A549 (cell line): ENCODE measurements around the gene PPFIA2. TPM values are rescaled to one million over a fixed set of nuclear protein-coding genes. Genes with fewer than 3 reads are reported as not detected.

Experiments used
- ATAC-seq, 2 experiments: fragments of 200-7000 bp in 1 of 2; fragments of >200 bp in 1 of 2; cut with Nextera tagmentation in 1 of 2; cut with Tn5 transposase in 1 of 2; 3 replicates each; pipeline versions ENCODE4 v1.8.0 to v1.9.1; 2018 to 2020; ENCODE audit warnings: mild to moderate bottlenecking in 1 of 2, moderate library complexity in 1 of 2
- CTCF ChIA-PET: fragments of 300-600 bp; sonication (Branson Sonifier 250); formaldehyde crosslinking; extraction: SDS; loops from one replicate; lab custom pipeline; 2021; ENCODE audit warnings: antibody characterized with exemption, inconsistent platforms; lab: Yijun Ruan, JAX
- POLR2A ChIA-PET: fragments of 350-600 bp; formaldehyde crosslinking; extraction: SDS; loops from one replicate; lab custom pipeline; 2021; ENCODE audit warnings: antibody characterized with exemption, inconsistent platforms; lab: Yijun Ruan, JAX
- DNase-seq, 2 experiments: peaks; one replicate each; pipeline versions ENCODE4 v3.0.0 to v3.0.0-alpha.2; 2011 to 2016; ENCODE audit warnings: low read depth in 1 of 2, low spot score in 1 of 2
- FAIRE-seq: peaks from 2 replicates; lab custom pipeline; 2011; peaks lifted over from hg19 to GRCh38; lab: Jason Lieb, UNC
- H3K27ac ChIP-seq, 2 experiments: fragments of >200 bp; sonication (Bioruptor Twin); formaldehyde crosslinking; 3 replicates each; pipeline ENCODE4 v1.5.1; 2016 to 2017
- H3K4me1 ChIP-seq: fragments of >200 bp; sonication (Bioruptor Twin); formaldehyde crosslinking; 3 replicates; pipeline ENCODE4 v1.6.1; 2016
- H3K4me2 ChIP-seq: fragments of >200 bp; sonication (Bioruptor Twin); formaldehyde crosslinking; 3 replicates; pipeline ENCODE4 v1.6.1; 2016
- H3K4me3 ChIP-seq: fragments of >200 bp; sonication (Bioruptor Twin); formaldehyde crosslinking; 3 replicates; pipeline ENCODE4 v1.5.1; 2016
- H3K9me3 ChIP-seq: fragments of >200 bp; sonication (Bioruptor Twin); formaldehyde crosslinking; 3 replicates; pipeline ENCODE4 v1.6.1; 2016
- BHLHE40 ChIP-seq: IDR thresholded peaks from 2 replicates; pipeline ENCODE4 v1.6.1; 2012; ENCODE audit warnings: low read depth, low read length, inconsistent platforms
- EP300 ChIP-seq, 2 experiments: fragments of >200 bp; sonication (Bioruptor Twin); formaldehyde crosslinking; IDR thresholded peaks; 2 replicates in 1 of 2; 3 replicates in 1 of 2; pipeline ENCODE4 v1.6.1; 2016 to 2017
- ESRRA ChIP-seq: fragments of 150-350 bp; IDR thresholded peaks from 2 replicates; pipeline ENCODE4 v1.6.1; 2014; ENCODE audit warnings: mild to moderate bottlenecking, low read length, borderline replicate concordance
- FOSB ChIP-seq: fragments of 250-450 bp; sonication (Bioruptor Pico); IDR thresholded peaks from 2 replicates; pipeline ENCODE4 v1.5.0; 2020; ENCODE audit warnings: mild to moderate bottlenecking, moderate library complexity
- FOSL2 ChIP-seq, 2 experiments: fragments of 450-650 bp in 1 of 2; fragments of >200 bp in 1 of 2; sonication (Bioruptor Twin) in 1 of 2; formaldehyde crosslinking; IDR thresholded peaks; 2 replicates each; pipeline versions ENCODE4 v1.5.0 to v1.6.1; 2016 to 2020; ENCODE audit warnings: mild to moderate bottlenecking in 1 of 2, moderate library complexity in 1 of 2
- FOXS1 ChIP-seq: fragments of 250-450 bp; sonication (Bioruptor Pico); IDR thresholded peaks from 2 replicates; pipeline ENCODE4 v1.5.0; 2020; ENCODE audit warnings: mild to moderate bottlenecking, moderate library complexity
- GATA3 ChIP-seq: IDR thresholded peaks from 2 replicates; pipeline ENCODE4 v1.6.1; 2012; ENCODE audit warnings: borderline replicate concordance
- HOXA7 ChIP-seq: fragments of 250-450 bp; sonication (Bioruptor Pico); IDR thresholded peaks from 2 replicates; pipeline ENCODE4 v1.5.0; 2020; ENCODE audit warnings: mild to moderate bottlenecking, moderate library complexity
- HOXB13 ChIP-seq: fragments of 250-450 bp; sonication (Bioruptor Pico); IDR thresholded peaks from 2 replicates; pipeline ENCODE4 v1.5.0; 2020; ENCODE audit warnings: low read depth, mild to moderate bottlenecking, moderate library complexity
- KDM1A ChIP-seq: fragments of 200-600 bp; sonication (generic); IDR thresholded peaks from 2 replicates; pipeline ENCODE4 v1.6.1; 2016; ENCODE audit warnings: low read depth, mild to moderate bottlenecking
- NFE2L2 ChIP-seq: fragments of 150-350 bp; conservative IDR thresholded peaks from 2 replicates; pipeline ENCODE4 v1.6.1; 2014; ENCODE audit warnings: low read length
- RAD21 ChIP-seq, 2 experiments: fragments of >200 bp in 1 of 2; sonication (Bioruptor Twin) in 1 of 2; formaldehyde crosslinking in 1 of 2; IDR thresholded peaks in 1 of 2; conservative IDR thresholded peaks in 1 of 2; 2 replicates in 1 of 2; 3 replicates in 1 of 2; pipeline ENCODE4 v1.6.1; 2012 to 2018; ENCODE audit warnings: inconsistent platforms in 1 of 2
- RFX5 ChIP-seq: fragments of 450-650 bp; IDR thresholded peaks from 2 replicates; pipeline ENCODE4 v1.7.1; 2014; ENCODE audit warnings: antibody characterized with exemption, mild to moderate bottlenecking, moderate library complexity
- SMC3 ChIP-seq: fragments of >200 bp; sonication (Bioruptor Twin); formaldehyde crosslinking; IDR thresholded peaks from 3 replicates; pipeline ENCODE4 v1.6.1; 2018; ENCODE audit warnings: inconsistent platforms
- SREBF2 ChIP-seq: fragments of 450-650 bp; IDR thresholded peaks from 2 replicates; pipeline ENCODE4 v1.6.1; 2014; ENCODE audit warnings: mild to moderate bottlenecking, moderate library complexity
- TFCP2L1 ChIP-seq: fragments of 250-450 bp; sonication (Bioruptor Pico); IDR thresholded peaks from 2 replicates; pipeline ENCODE4 v1.5.0; 2021; ENCODE audit warnings: mild to moderate bottlenecking
- ZNF302 ChIP-seq: fragments of 250-450 bp; sonication (Bioruptor Pico); IDR thresholded peaks from 2 replicates; pipeline ENCODE4 v1.9.0; 2021; ENCODE audit warnings: inconsistent platforms, mild to moderate bottlenecking, moderate library complexity
- WGBS: methylation state at CpG from one replicate; pipeline ENCODE4 v1.1.6; 2017; ENCODE audit errors: missing lambda C conversion rate; 5-methylcytosine and 5-hydroxymethylcytosine counted together
- polyA plus RNA-seq, 4 experiments: library from polyadenylated mRNA; depleted of rRNA in 3 of 4; stranded (reverse); fragments of >200 nt; fragmentation: RNase III in 1 of 4; extraction: RNeasy Plus Mini Kit Qiagen cat#74134 plus additional on column Dnase treatment in 1 of 4; gene quantifications; 2 replicates in 3 of 4; 3 replicates in 1 of 4; pipeline ENCODE4 v1.2.3, GENCODE V29; 2011 to 2017
- TF ChIP-seq, protein P1 (sequence below): fragments of 150-350 bp; IDR thresholded peaks from 2 replicates; pipeline ENCODE4 v1.6.1; 2014; ENCODE audit warnings: low read depth, mild to moderate bottlenecking, low read length
- TF ChIP-seq, protein P2 (sequence below): fragments of >200 bp; sonication (Bioruptor Twin); formaldehyde crosslinking; IDR thresholded peaks from 3 replicates; pipeline ENCODE4 v1.6.1; 2016
- TF ChIP-seq, protein P3 (sequence below): fragments of 450-650 bp; IDR thresholded peaks from 2 replicates; pipeline ENCODE4 v1.6.1; 2014; ENCODE audit warnings: antibody characterized with exemption
- TF ChIP-seq, protein P4 (sequence below): fragments of 200-600 bp; sonication (generic); IDR thresholded peaks from 2 replicates; pipeline ENCODE4 v1.6.1; 2016; ENCODE audit warnings: antibody characterized with exemption, mild to moderate bottlenecking, moderate library complexity
- TF ChIP-seq, protein P5 (sequence below): fragments of >200 bp; sonication (Bioruptor Twin); formaldehyde crosslinking; IDR thresholded peaks from 3 replicates; pipeline ENCODE4 v1.5.1; 2016

PPFIA2 gene
- polyA plus RNA-seq, 2 of the 4 experiments (the other 2 are of a cell fraction) = not detected

DNA sequence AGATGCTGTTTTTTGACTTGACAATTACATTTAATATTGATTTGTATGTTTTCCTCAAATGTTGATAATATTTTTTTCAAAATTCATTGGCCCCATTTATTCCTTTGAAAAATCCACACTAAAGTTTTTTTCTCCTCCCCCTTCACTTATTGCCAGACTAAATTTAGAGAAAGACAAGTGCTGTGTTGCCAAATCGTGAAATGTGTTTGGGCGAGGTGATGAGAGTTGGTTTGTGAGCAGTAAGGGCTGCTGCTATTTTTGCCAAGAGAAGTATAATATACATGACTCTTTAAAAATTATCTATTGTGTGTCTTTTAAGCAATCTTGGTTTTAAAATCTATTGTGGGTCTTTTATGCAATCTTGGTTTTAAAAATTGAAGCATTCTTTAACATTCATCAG lies 188.9 kb downstream of the PPFIA2 start:
- no peak for ATAC-seq
- 37% methylated on average over 2 of the region's 2 CpGs for WGBS
- CTCF ChIA-PET = no interaction called here

DNA sequence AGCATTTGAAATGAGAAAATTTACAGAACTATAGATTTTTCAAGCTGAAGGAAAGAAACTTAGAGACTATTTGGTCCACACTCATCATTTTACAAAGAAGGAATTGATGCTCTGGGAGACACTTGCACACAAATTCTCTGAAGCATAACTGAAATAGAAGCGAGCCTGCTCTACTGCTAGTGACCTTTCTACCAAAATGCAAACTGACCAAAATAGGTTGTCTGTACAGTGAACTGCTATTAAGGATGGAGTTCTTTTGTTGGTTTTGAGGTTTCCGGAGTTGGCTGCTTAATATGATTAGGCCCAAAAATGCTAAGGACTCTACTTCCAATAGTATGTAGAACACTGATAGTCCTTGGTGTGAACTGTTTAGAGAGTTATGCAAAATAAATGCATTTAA lies 194.9 kb downstream of the PPFIA2 start:
- Histone ChIP-seq H3K4me3 (no peak overlapping the region), H3K9me3 (no peaks in the 10 kb centered on the region), H3K4me1 (no peaks in the 10 kb centered on the region), H3K4me2 (no peak overlapping the region), H3K27ac (no peak overlapping the region)
- CTCF ChIA-PET = no interaction called here
- WGBS = 45% methylated on average over 2 of the region's 2 CpGs
- FAIRE-seq (no peak), ATAC-seq (no peak), DNase-seq (no peak)
- TF ChIP-seq, protein P1, sequence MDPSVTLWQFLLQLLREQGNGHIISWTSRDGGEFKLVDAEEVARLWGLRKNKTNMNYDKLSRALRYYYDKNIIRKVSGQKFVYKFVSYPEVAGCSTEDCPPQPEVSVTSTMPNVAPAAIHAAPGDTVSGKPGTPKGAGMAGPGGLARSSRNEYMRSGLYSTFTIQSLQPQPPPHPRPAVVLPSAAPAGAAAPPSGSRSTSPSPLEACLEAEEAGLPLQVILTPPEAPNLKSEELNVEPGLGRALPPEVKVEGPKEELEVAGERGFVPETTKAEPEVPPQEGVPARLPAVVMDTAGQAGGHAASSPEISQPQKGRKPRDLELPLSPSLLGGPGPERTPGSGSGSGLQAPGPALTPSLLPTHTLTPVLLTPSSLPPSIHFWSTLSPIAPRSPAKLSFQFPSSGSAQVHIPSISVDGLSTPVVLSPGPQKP = no peak
- TF ChIP-seq TFCP2L1 (CRISPR knock-in tag) (no peak), HOXB13 (CRISPR knock-in tag) (no peak), SMC3 (no peak), BHLHE40 (no peak), ZNF302 (CRISPR knock-in tag) (no peak), FOSB (CRISPR knock-in tag) (no peak), FOSL2 (IDR thresholded peaks at IDR 0.05) (no peak), FOSL2 (CRISPR knock-in tag; IDR thresholded peaks at IDR 0.05) (no peak), NFE2L2 (no peak), FOXS1 (CRISPR knock-in tag) (no peak), RFX5 (no peak), KDM1A (no peak), HOXA7 (CRISPR knock-in tag) (no peak), ESRRA (no peak), EP300 (IDR thresholded peaks at IDR 0.05) (no peak)
- TF ChIP-seq, protein P2, sequence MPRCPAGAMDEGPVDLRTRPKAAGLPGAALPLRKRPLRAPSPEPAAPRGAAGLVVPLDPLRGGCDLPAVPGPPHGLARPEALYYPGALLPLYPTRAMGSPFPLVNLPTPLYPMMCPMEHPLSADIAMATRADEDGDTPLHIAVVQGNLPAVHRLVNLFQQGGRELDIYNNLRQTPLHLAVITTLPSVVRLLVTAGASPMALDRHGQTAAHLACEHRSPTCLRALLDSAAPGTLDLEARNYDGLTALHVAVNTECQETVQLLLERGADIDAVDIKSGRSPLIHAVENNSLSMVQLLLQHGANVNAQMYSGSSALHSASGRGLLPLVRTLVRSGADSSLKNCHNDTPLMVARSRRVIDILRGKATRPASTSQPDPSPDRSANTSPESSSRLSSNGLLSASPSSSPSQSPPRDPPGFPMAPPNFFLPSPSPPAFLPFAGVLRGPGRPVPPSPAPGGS = no peak
- TF ChIP-seq, protein P3, sequence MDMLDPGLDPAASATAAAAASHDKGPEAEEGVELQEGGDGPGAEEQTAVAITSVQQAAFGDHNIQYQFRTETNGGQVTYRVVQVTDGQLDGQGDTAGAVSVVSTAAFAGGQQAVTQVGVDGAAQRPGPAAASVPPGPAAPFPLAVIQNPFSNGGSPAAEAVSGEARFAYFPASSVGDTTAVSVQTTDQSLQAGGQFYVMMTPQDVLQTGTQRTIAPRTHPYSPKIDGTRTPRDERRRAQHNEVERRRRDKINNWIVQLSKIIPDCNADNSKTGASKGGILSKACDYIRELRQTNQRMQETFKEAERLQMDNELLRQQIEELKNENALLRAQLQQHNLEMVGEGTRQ = no peak
- POLR2A ChIA-PET = no interaction called here

More for the DNA sequence above, 188.9 kb downstream of the PPFIA2 start:
- TF ChIP-seq HOXB13 (CRISPR knock-in tag) = no peak
- TF ChIP-seq FOSL2 (IDR thresholded peaks at IDR 0.05) = no peak
- TF ChIP-seq FOSL2 (CRISPR knock-in tag; IDR thresholded peaks at IDR 0.05) = no peak
- TF ChIP-seq SREBF2 = no peak
- TF ChIP-seq, protein P4, sequence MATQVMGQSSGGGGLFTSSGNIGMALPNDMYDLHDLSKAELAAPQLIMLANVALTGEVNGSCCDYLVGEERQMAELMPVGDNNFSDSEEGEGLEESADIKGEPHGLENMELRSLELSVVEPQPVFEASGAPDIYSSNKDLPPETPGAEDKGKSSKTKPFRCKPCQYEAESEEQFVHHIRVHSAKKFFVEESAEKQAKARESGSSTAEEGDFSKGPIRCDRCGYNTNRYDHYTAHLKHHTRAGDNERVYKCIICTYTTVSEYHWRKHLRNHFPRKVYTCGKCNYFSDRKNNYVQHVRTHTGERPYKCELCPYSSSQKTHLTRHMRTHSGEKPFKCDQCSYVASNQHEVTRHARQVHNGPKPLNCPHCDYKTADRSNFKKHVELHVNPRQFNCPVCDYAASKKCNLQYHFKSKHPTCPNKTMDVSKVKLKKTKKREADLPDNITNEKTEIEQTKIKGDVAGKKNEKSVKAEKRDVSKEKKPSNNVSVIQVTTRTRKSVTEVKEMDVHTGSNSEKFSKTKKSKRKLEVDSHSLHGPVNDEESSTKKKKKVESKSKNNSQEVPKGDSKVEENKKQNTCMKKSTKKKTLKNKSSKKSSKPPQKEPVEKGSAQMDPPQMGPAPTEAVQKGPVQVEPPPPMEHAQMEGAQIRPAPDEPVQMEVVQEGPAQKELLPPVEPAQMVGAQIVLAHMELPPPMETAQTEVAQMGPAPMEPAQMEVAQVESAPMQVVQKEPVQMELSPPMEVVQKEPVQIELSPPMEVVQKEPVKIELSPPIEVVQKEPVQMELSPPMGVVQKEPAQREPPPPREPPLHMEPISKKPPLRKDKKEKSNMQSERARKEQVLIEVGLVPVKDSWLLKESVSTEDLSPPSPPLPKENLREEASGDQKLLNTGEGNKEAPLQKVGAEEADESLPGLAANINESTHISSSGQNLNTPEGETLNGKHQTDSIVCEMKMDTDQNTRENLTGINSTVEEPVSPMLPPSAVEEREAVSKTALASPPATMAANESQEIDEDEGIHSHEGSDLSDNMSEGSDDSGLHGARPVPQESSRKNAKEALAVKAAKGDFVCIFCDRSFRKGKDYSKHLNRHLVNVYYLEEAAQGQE = no peak
- TF ChIP-seq GATA3 = no peak
- TF ChIP-seq, protein P5, sequence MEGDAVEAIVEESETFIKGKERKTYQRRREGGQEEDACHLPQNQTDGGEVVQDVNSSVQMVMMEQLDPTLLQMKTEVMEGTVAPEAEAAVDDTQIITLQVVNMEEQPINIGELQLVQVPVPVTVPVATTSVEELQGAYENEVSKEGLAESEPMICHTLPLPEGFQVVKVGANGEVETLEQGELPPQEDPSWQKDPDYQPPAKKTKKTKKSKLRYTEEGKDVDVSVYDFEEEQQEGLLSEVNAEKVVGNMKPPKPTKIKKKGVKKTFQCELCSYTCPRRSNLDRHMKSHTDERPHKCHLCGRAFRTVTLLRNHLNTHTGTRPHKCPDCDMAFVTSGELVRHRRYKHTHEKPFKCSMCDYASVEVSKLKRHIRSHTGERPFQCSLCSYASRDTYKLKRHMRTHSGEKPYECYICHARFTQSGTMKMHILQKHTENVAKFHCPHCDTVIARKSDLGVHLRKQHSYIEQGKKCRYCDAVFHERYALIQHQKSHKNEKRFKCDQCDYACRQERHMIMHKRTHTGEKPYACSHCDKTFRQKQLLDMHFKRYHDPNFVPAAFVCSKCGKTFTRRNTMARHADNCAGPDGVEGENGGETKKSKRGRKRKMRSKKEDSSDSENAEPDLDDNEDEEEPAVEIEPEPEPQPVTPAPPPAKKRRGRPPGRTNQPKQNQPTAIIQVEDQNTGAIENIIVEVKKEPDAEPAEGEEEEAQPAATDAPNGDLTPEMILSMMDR = no peak
- no peak for TF ChIP-seq RAD21 (conservative IDR thresholded peaks at IDR 0.05 in 1 of 2, IDR thresholded peaks at IDR 0.05 in 1 of 2)
- TF ChIP-seq, all 56 proteins: peak for 0
- Histone ChIP-seq H3K9me3 (no peaks in the 10 kb centered on the region), H3K27ac (no peak overlapping the region), H3K4me1 (no peaks in the 10 kb centered on the region), H3K4me3 (no peak overlapping the region), H3K4me2 (no peak overlapping the region)
- POLR2A ChIA-PET = no interaction called here
- no peak for FAIRE-seq
- no peak for DNase-seq
